Liver (tissue), 9 donors: ENCODE results near the gene DEFB124. TPM values are rescaled to one million over a fixed set of nuclear protein-coding genes. Genes with fewer than 3 reads are reported as not detected.
A peak's percentile ranks its signal among the peaks of the same experiment; 100 is the strongest.

ENCODE experiments used
- DNase-seq: peaks from one replicate; pipeline ENCODE4 v3.0.0-alpha.2; 2017; ENCODE audit warnings: low spot score
- H3K27ac ChIP-seq, 2 donors: one replicate each; pipeline ENCODE4 v1.7.0; 2013; ENCODE audit warnings: inconsistent platforms in 2 of 2, low read length in 2 of 2, control low read depth in 1 of 2, low read depth in 1 of 2, mild to moderate bottlenecking in 1 of 2
- H3K27me3 ChIP-seq, 4 donors: one replicate each; pipeline versions ENCODE4 v1.6.1 to v1.7.0; 2013; ENCODE audit warnings: low read length in 3 of 4, inconsistent platforms in 1 of 4, mild to moderate bottlenecking in 1 of 4, moderate library complexity in 1 of 4; ENCODE audit not compliant: control insufficient read depth in 4 of 4, insufficient read depth in 4 of 4
- H3K36me3 ChIP-seq, 4 donors: one replicate each; pipeline versions ENCODE4 v1.6.1 to v1.7.0; 2013; ENCODE audit warnings: low read length in 3 of 4, mild to moderate bottlenecking in 3 of 4, low read depth in 1 of 4, moderate library complexity in 1 of 4; ENCODE audit not compliant: control insufficient read depth in 4 of 4, insufficient read depth in 3 of 4
- H3K4me1 ChIP-seq, 4 donors: one replicate each; pipeline versions ENCODE4 v1.6.1 to v1.7.0; 2013; ENCODE audit warnings: low read length in 3 of 4, mild to moderate bottlenecking in 3 of 4, moderate library complexity in 1 of 4; ENCODE audit not compliant: control insufficient read depth in 4 of 4, insufficient read depth in 4 of 4
- H3K4me3 ChIP-seq, 3 donors: one replicate each; pipeline versions ENCODE4 v1.6.1 to v1.7.0; 2013; ENCODE audit warnings: low read length in 3 of 3, control low read depth in 1 of 3, low read depth in 1 of 3, mild to moderate bottlenecking in 1 of 3
- H3K9ac ChIP-seq, 2 donors: one replicate each; pipeline ENCODE4 v1.7.0; 2013; ENCODE audit warnings: low read length in 2 of 2, mild to moderate bottlenecking in 2 of 2, moderate library complexity in 2 of 2, control low read depth in 1 of 2, low read depth in 1 of 2
- H3K9me3 ChIP-seq, 4 donors: one replicate each; pipeline versions ENCODE4 v1.6.1 to v1.7.0; 2013; ENCODE audit warnings: low read length in 3 of 4; ENCODE audit not compliant: control insufficient read depth in 4 of 4
- CTCF ChIP-seq: fragments of 150-350 bp; IDR thresholded peaks from 2 replicates; pipeline ENCODE4 v1.5.1; 2017; ENCODE audit warnings: improper control_type of control experiment, low read depth, low read length; ENCODE audit not compliant: missing input control
- FOXA1 ChIP-seq: IDR thresholded peaks from 2 replicates; pipeline ENCODE4 v1.6.1; 2016; ENCODE audit warnings: antibody characterized with exemption
- FOXA2 ChIP-seq: IDR thresholded peaks from 2 replicates; pipeline ENCODE4 v1.6.1; 2016; ENCODE audit warnings: antibody characterized with exemption
- HNF4A ChIP-seq, 2 donors: conservative IDR thresholded peaks; 2 replicates each; pipeline ENCODE4 v1.6.1; 2016; ENCODE audit warnings: antibody characterized with exemption in 2 of 2, mild to moderate bottlenecking in 2 of 2
- JUND ChIP-seq, 2 donors: IDR thresholded peaks; 2 replicates each; pipeline ENCODE4 v1.6.1; 2016; ENCODE audit warnings: antibody characterized with exemption in 2 of 2
- MAX ChIP-seq: IDR thresholded peaks from 2 replicates; pipeline ENCODE4 v1.6.1; 2016; ENCODE audit warnings: antibody characterized with exemption
- NR2F2 ChIP-seq: IDR thresholded peaks from 2 replicates; pipeline ENCODE4 v1.6.1; 2016; ENCODE audit warnings: antibody characterized with exemption
- RAD21 ChIP-seq, 2 donors: IDR thresholded peaks; 2 replicates each; pipeline ENCODE4 v1.6.1; 2016; ENCODE audit warnings: antibody characterized with exemption in 2 of 2, mild to moderate bottlenecking in 2 of 2
- RXRA ChIP-seq, 2 donors: IDR thresholded peaks; 2 replicates each; pipeline ENCODE4 v1.6.1; 2017 to 2018; ENCODE audit warnings: antibody characterized with exemption in 2 of 2, mild to moderate bottlenecking in 1 of 2
- TAF1 ChIP-seq: conservative IDR thresholded peaks from 2 replicates; pipeline ENCODE4 v1.6.1; 2016; ENCODE audit warnings: antibody characterized with exemption, mild to moderate bottlenecking
- YY1 ChIP-seq: IDR thresholded peaks from 2 replicates; pipeline ENCODE4 v1.6.1; 2016; ENCODE audit warnings: antibody characterized with exemption, mild to moderate bottlenecking
- WGBS: extraction: QIAGEN DNeasy Blood & Tissue Kit; methylation state at CpG from one replicate; pipeline ENCODE4 v1.1.7; 2013; 5-methylcytosine and 5-hydroxymethylcytosine counted together
- polyA plus RNA-seq, 2 donors: library from polyadenylated mRNA; stranded (reverse) in 1 of 2; unstranded in 1 of 2; fragments of 200-250 nt in 1 of 2; fragments of >200 nt in 1 of 2; fragmentation: Nextera tagmentation in 1 of 2; extraction: Ambion mirVana in 1 of 2; gene quantifications; one replicate each; pipeline versions ENCODE4 v1.2.1 to v1.2.3, GENCODE V29; 2013 to 2015
- total RNA-seq, 2 donors: library from RNA; depleted of rRNA; stranded (reverse); fragments of >200 nt; gene quantifications; one replicate each; pipeline ENCODE4 v1.2.3, GENCODE V29; 2014
- TF ChIP-seq, protein P1 (sequence below): IDR thresholded peaks from 2 replicates; pipeline ENCODE4 v1.6.1; 2016; ENCODE audit warnings: antibody characterized with exemption
- TF ChIP-seq, protein P2 (sequence below): IDR thresholded peaks from 2 replicates; pipeline ENCODE4 v1.6.1; 2016; ENCODE audit warnings: antibody characterized with exemption, mild to moderate bottlenecking
- donor health status: healthy.
- donor health status: healthy.
- donor health status: healthy.
- donor health status: healthy.
- donor health status: healthy.

The DEFB124 gene
- total and polyA plus RNA-seq, 4 donors, result not detected

DNA sequence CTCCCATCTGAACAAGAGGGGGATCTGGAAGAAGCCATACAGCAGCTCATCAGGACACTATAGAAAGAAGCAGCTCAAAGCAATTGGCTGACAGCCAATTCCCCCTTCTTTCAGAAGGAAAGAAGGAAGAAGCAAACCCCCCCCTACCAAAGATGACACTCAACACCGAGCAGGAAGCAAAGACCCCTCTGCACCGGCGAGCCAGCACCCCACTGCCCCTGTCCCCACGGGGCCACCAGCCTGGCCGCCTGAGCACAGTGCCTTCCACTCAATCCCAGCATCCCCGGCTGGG, 1.3 kb upstream of the DEFB124 start:
- Histone ChIP-seq H3K4me3 (no peak overlapping the region), H3K36me3 (no peaks in the 10 kb centered on the region), H3K9ac (no peak overlapping the region), H3K27me3 (peaks cover 3 to 12% (median 8%) of the 10 kb centered on the region in 4 donors), H3K27ac (no peak overlapping the region), H3K4me1 (peaks cover 0 to 8% (median under 1%) of the 10 kb centered on the region in 4 donors), H3K9me3 (no peaks in the 10 kb centered on the region)
- no peak for TF ChIP-seq RAD21 (IDR thresholded peaks at IDR 0.05)
- no peak for TF ChIP-seq TAF1
- no peak for TF ChIP-seq HNF4A (conservative IDR thresholded peaks at IDR 0.05)
- TF ChIP-seq NR2F2, result no peak
- TF ChIP-seq JUND (IDR thresholded peaks at IDR 0.05), result no peak
- no peak for TF ChIP-seq FOXA2
- no peak for DNase-seq
- 58% methylated on average over 6 of the region's 6 CpGs for WGBS

DNA sequence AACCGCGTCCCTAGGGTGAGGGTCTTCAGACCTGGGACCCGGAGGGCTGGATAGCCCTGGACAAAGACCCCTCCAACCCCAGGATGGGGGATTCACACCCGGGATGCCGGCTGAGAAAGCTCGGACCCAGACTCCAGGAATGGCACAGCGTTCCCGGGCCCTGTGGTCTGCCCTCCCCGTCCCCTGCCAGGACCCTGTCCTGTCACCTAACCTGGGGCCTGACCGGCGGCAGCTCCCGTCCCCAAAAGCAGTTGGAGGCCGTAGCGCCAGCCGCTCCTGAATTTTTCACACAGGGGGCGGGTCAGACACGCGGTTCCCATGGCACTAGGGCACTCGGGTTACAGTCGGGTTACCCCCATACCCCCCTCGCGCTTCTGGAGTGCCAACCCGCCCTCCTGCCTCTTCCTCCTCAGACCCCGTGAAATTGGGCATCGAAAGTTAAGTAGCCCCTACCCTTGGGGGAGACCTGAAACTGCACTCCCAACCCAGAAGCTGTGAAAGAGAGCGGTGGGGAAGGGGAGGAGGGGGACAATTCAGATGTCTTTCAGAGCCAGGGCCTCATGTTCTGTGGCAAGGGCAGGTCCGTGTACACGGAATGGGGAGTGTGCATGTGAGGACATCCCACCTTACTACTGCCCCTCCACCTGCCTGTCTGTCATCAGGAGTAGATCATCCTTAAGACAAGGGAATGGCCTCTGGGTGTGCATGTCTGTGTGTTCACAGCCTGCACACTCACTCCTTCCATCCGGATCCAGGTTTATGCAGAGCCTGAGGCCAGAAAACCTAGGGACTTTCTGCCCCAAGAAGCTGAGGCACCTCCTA, 756 bp upstream of the DEFB124 start:
- no peaks in the 10 kb centered on the region for H3K36me3 ChIP-seq
- H3K9ac ChIP-seq, result no peak overlapping the region
- WGBS, result 7% methylated on average over 29 of the region's 29 CpGs
- TF ChIP-seq NR2F2, result no peak
- no peak for TF ChIP-seq FOXA1
- TF ChIP-seq CTCF, result no peak
- TF ChIP-seq, protein P1, sequence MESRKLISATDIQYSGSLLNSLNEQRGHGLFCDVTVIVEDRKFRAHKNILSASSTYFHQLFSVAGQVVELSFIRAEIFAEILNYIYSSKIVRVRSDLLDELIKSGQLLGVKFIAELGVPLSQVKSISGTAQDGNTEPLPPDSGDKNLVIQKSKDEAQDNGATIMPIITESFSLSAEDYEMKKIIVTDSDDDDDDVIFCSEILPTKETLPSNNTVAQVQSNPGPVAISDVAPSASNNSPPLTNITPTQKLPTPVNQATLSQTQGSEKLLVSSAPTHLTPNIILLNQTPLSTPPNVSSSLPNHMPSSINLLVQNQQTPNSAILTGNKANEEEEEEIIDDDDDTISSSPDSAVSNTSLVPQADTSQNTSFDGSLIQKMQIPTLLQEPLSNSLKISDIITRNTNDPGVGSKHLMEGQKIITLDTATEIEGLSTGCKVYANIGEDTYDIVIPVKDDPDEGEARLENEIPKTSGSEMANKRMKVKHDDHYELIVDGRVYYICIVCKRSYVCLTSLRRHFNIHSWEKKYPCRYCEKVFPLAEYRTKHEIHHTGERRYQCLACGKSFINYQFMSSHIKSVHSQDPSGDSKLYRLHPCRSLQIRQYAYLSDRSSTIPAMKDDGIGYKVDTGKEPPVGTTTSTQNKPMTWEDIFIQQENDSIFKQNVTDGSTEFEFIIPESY, result no peak
- TF ChIP-seq, protein P2, sequence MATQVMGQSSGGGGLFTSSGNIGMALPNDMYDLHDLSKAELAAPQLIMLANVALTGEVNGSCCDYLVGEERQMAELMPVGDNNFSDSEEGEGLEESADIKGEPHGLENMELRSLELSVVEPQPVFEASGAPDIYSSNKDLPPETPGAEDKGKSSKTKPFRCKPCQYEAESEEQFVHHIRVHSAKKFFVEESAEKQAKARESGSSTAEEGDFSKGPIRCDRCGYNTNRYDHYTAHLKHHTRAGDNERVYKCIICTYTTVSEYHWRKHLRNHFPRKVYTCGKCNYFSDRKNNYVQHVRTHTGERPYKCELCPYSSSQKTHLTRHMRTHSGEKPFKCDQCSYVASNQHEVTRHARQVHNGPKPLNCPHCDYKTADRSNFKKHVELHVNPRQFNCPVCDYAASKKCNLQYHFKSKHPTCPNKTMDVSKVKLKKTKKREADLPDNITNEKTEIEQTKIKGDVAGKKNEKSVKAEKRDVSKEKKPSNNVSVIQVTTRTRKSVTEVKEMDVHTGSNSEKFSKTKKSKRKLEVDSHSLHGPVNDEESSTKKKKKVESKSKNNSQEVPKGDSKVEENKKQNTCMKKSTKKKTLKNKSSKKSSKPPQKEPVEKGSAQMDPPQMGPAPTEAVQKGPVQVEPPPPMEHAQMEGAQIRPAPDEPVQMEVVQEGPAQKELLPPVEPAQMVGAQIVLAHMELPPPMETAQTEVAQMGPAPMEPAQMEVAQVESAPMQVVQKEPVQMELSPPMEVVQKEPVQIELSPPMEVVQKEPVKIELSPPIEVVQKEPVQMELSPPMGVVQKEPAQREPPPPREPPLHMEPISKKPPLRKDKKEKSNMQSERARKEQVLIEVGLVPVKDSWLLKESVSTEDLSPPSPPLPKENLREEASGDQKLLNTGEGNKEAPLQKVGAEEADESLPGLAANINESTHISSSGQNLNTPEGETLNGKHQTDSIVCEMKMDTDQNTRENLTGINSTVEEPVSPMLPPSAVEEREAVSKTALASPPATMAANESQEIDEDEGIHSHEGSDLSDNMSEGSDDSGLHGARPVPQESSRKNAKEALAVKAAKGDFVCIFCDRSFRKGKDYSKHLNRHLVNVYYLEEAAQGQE, result no peak
- no peak for TF ChIP-seq HNF4A (conservative IDR thresholded peaks at IDR 0.05)
- TF ChIP-seq MAX, result no peak
- no peak for TF ChIP-seq RAD21 (IDR thresholded peaks at IDR 0.05)
- no peak for TF ChIP-seq YY1
- no peak for TF ChIP-seq RXRA (IDR thresholded peaks at IDR 0.05)
- H3K27me3 ChIP-seq, result peaks cover 3 to 12% (median 8%) of the 10 kb centered on the region in 4 donors
- no peaks in the 10 kb centered on the region for H3K9me3 ChIP-seq
- DNase-seq, result no peak
- H3K4me3 ChIP-seq, result peak overlapping the region in 1 of 3 donors; percentile 38
- H3K27ac ChIP-seq, result peak overlapping the region in 1 of 2 donors; percentile 12
- H3K4me1 ChIP-seq, result peaks cover 0 to 8% (median under 1%) of the 10 kb centered on the region in 4 donors
